SK-N-SH (cell line): ENCODE results near the gene TESMIN. TPM values are rescaled to one million over a fixed set of nuclear protein-coding genes. Genes with fewer than 3 reads are reported as not detected.

Experiments used
- CTCF ChIA-PET: fragments of 300-600, 350-600 bp; formaldehyde crosslinking; extraction: SDS; loops from one replicate; lab custom pipeline; 2021; lab: Yijun Ruan, JAX
- POLR2A ChIA-PET: fragments of 350-600 bp; sonication (Branson Sonifier 250); formaldehyde crosslinking; extraction: SDS; loops from one replicate; lab custom pipeline; 2020; ENCODE audit warnings: antibody characterized with exemption, inconsistent platforms; lab: Yijun Ruan, JAX
- DNase-seq: peaks from one replicate; pipeline ENCODE4 v3.0.0; 2012
- H2AFZ ChIP-seq: fragments of 200-600 bp; sonication (generic); 2 replicates; pipeline ENCODE4 v1.8.1; 2016; ENCODE audit warnings: antibody characterized with exemption, mild to moderate bottlenecking, low read depth
- H3F3A ChIP-seq: fragments of 200-600 bp; sonication (generic); replicated peaks from 2 replicates; pipeline ENCODE3; 2016; ENCODE audit warnings: antibody characterized with exemption, mild to moderate bottlenecking; ENCODE audit not compliant: insufficient read depth
- H3K27ac ChIP-seq, 2 experiments: fragments of 200-500 bp in 1 of 2; fragments of 200-600 bp in 1 of 2; sonication (Bioruptor generic) in 1 of 2; sonication (generic), shearing (Covaris generic) in 1 of 2; 2 replicates each; pipeline versions ENCODE4 v1.5.1 to v1.6.1; 2014 to 2016; ENCODE audit warnings: low read depth in 2 of 2, inconsistent platforms in 1 of 2, low read length in 1 of 2, mild to moderate bottlenecking in 1 of 2, mixed read lengths in 1 of 2
- H3K27me3 ChIP-seq: fragments of 200-600 bp; sonication (generic), shearing (Covaris generic); 2 replicates; pipeline ENCODE4 v1.6.1; 2016; ENCODE audit warnings: mixed run types; ENCODE audit not compliant: insufficient read depth
- H3K36me3 ChIP-seq, 2 experiments: fragments of 200-500 bp in 1 of 2; fragments of 200-600 bp in 1 of 2; sonication (Bioruptor generic) in 1 of 2; sonication (generic) in 1 of 2; replicated peaks in 1 of 2; 2 replicates each; pipeline versions ENCODE3 to v1.5.1; 2014 to 2016; ENCODE audit warnings: low read length in 1 of 2, mild to moderate bottlenecking in 1 of 2; ENCODE audit not compliant: insufficient read depth in 2 of 2, control insufficient read depth in 1 of 2
- H3K4me1 ChIP-seq, 2 experiments: fragments of 200-500 bp in 1 of 2; fragments of 200-600 bp in 1 of 2; sonication (Bioruptor generic) in 1 of 2; sonication (generic), shearing (Covaris generic) in 1 of 2; 2 replicates each; pipeline versions ENCODE4 v1.5.1 to v1.6.1; 2014 to 2016; ENCODE audit warnings: low read depth in 1 of 2, low read length in 1 of 2, mixed run types in 1 of 2; ENCODE audit not compliant: insufficient read depth in 2 of 2, control insufficient read depth in 1 of 2
- H3K4me2 ChIP-seq: fragments of 200-600 bp; sonication (generic), shearing (Covaris generic); 2 replicates; pipeline ENCODE4 v1.6.1; 2017; ENCODE audit warnings: mixed run types
- H3K4me3 ChIP-seq, 2 experiments: fragments of 200-500 bp in 1 of 2; fragments of 200-600 bp in 1 of 2; sonication (Bioruptor generic) in 1 of 2; sonication (generic), shearing (Covaris generic) in 1 of 2; 2 replicates each; pipeline versions ENCODE4 v1.5.1 to v1.8.1; 2014 to 2016; ENCODE audit warnings: low read depth in 2 of 2, inconsistent platforms in 1 of 2, low read length in 1 of 2, mild to moderate bottlenecking in 1 of 2, mixed read lengths in 1 of 2, moderate library complexity in 1 of 2
- H3K79me2 ChIP-seq: fragments of 200-600 bp; sonication (generic); 2 replicates; pipeline ENCODE4 v1.8.1; 2017; ENCODE audit warnings: mild to moderate bottlenecking; ENCODE audit not compliant: insufficient read depth
- H3K9ac ChIP-seq: fragments of 200-600 bp; sonication (generic); 2 replicates; pipeline ENCODE4 v1.6.1; 2017; ENCODE audit warnings: mixed run types
- H3K9me2 ChIP-seq: fragments of 200-600 bp; sonication (generic); 2 replicates; pipeline ENCODE4 v1.6.1; 2017; ENCODE audit warnings: mixed run types
- H3K9me3 ChIP-seq: fragments of 200-600 bp; sonication (generic); 2 replicates; pipeline ENCODE4 v1.6.1; 2017; ENCODE audit warnings: mixed run types, mild to moderate bottlenecking, moderate library complexity
- H4K20me1 ChIP-seq: fragments of 200-600 bp; sonication (generic); 2 replicates; pipeline ENCODE4 v1.6.1; 2017; ENCODE audit warnings: mild to moderate bottlenecking, mixed run types; ENCODE audit not compliant: insufficient read depth
- EP300 ChIP-seq, 2 experiments: IDR thresholded peaks; 2 replicates each; pipeline versions ENCODE4 v1.4.0 to v1.6.1; 2012; ENCODE audit warnings: borderline replicate concordance in 1 of 2, low read depth in 1 of 2, low read length in 1 of 2
- EZH2phosphoT487 ChIP-seq: fragments of 200-600 bp; sonication (generic); IDR thresholded peaks from 2 replicates; pipeline ENCODE4 v1.6.1; 2017; ENCODE audit warnings: low read depth, mixed run types, mild to moderate bottlenecking, antibody characterized with exemption, moderate library complexity, borderline replicate concordance
- FOSL2 ChIP-seq: IDR thresholded peaks from 2 replicates; pipeline ENCODE4 v1.4.0; 2012; ENCODE audit warnings: low read depth, mild to moderate bottlenecking, moderate library complexity, borderline replicate concordance
- GATA2 ChIP-seq: sonication (generic); formaldehyde crosslinking; IDR thresholded peaks from 2 replicates; pipeline ENCODE4 v1.5.0; 2020; ENCODE audit warnings: mild to moderate bottlenecking, missing genetic modification reagents
- JUND ChIP-seq: IDR thresholded peaks from 2 replicates; pipeline ENCODE4 v1.4.0; 2012
- NRF1 ChIP-seq: IDR thresholded peaks from 2 replicates; pipeline ENCODE4 v1.6.1; 2012; ENCODE audit warnings: low read depth, mild to moderate bottlenecking, low read length
- POLR2AphosphoS5 ChIP-seq: IDR thresholded peaks from 2 replicates; pipeline ENCODE4 v1.6.1; 2012; ENCODE audit warnings: low read depth, low read length
- RCOR1 ChIP-seq: fragments of 150-350 bp; IDR thresholded peaks from 2 replicates; pipeline ENCODE4 v1.6.1; 2017; ENCODE audit warnings: antibody characterized with exemption, low read length
- RFX5 ChIP-seq: IDR thresholded peaks from 2 replicates; pipeline ENCODE4 v1.6.1; 2012; ENCODE audit warnings: mild to moderate bottlenecking, improper control_type of control experiment, low read length
- RXRA ChIP-seq: IDR thresholded peaks from 2 replicates; pipeline ENCODE4 v1.4.0; 2012; ENCODE audit warnings: low read depth, mild to moderate bottlenecking, borderline replicate concordance
- SIN3A ChIP-seq: IDR thresholded peaks from 2 replicates; pipeline ENCODE4 v1.6.1; 2012; ENCODE audit warnings: low read depth, mild to moderate bottlenecking, low read length, moderate library complexity, borderline replicate concordance
- TEAD4 ChIP-seq: IDR thresholded peaks from 2 replicates; pipeline ENCODE4 v1.4.0; 2012; ENCODE audit warnings: mild to moderate bottlenecking, borderline replicate concordance; ENCODE audit not compliant: insufficient read depth
- WGBS: methylation state at CpG from one replicate; pipeline ENCODE4 v1.1.6; 2017; ENCODE audit warnings: low lambda C conversion rate; 5-methylcytosine and 5-hydroxymethylcytosine counted together
- polyA plus RNA-seq, 3 experiments: library from polyadenylated mRNA; depleted of rRNA; stranded (reverse); fragments of >200 nt; gene quantifications; 2 replicates each; pipeline ENCODE4 v1.2.3, GENCODE V29; 2012
- TF ChIP-seq, protein P1 (sequence below): fragments of 150-350 bp; IDR thresholded peaks from 2 replicates; pipeline ENCODE4 v1.6.1; 2017; ENCODE audit warnings: antibody characterized with exemption, low read length, low read depth, borderline replicate concordance
- TF ChIP-seq, protein P2 (sequence below): IDR thresholded peaks from 2 replicates; pipeline ENCODE4 v1.6.1; 2012; ENCODE audit warnings: mild to moderate bottlenecking, low read depth, low read length, moderate library complexity
- TF ChIP-seq, protein P3 (sequence below): IDR thresholded peaks from 2 replicates; pipeline ENCODE4 v1.4.0; 2012; ENCODE audit warnings: low read depth, borderline replicate concordance
- TF ChIP-seq, protein P4 (sequence below): fragments of 200-600 bp; sonication (generic); IDR thresholded peaks from 2 replicates; pipeline ENCODE4 v1.6.1; 2017; ENCODE audit warnings: antibody characterized with exemption, mild to moderate bottlenecking, moderate library complexity
- TF ChIP-seq, protein P5 (sequence below): IDR thresholded peaks from 2 replicates; pipeline ENCODE4 v1.4.0; 2012; ENCODE audit warnings: low read depth
- TF ChIP-seq, protein P6 (sequence below): fragments of 150-350 bp; IDR thresholded peaks from 2 replicates; pipeline ENCODE4 v1.6.1; 2016; ENCODE audit warnings: mild to moderate bottlenecking, low read depth, low read length

TESMIN gene
- polyA plus RNA-seq, 1 of the 3 experiments (the other 2 are of a cell fraction), result 3.5 TPM

DNA sequence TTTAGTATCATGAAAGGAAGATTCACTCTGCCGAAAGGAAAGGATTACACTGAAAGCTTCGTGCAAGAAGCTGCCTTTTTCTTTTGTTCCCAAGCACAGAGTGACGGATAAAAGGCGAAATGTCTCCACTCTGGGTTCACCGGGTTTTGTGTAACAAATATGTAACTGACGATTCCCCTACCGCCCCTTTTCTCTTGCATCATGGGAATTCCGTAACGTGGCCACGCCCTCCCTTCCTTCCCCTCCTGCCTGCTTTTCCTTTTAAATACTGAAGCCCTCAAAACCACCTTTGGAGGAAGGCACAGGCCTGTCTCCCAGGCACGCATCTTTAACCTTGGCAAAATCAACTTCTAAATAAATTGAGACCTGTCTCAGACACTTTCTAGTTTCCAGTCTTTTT, 16.4 kb upstream of the TESMIN start (continued):
- TF ChIP-seq, protein P1, sequence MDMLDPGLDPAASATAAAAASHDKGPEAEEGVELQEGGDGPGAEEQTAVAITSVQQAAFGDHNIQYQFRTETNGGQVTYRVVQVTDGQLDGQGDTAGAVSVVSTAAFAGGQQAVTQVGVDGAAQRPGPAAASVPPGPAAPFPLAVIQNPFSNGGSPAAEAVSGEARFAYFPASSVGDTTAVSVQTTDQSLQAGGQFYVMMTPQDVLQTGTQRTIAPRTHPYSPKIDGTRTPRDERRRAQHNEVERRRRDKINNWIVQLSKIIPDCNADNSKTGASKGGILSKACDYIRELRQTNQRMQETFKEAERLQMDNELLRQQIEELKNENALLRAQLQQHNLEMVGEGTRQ, result no peak
- TF ChIP-seq, protein P2, sequence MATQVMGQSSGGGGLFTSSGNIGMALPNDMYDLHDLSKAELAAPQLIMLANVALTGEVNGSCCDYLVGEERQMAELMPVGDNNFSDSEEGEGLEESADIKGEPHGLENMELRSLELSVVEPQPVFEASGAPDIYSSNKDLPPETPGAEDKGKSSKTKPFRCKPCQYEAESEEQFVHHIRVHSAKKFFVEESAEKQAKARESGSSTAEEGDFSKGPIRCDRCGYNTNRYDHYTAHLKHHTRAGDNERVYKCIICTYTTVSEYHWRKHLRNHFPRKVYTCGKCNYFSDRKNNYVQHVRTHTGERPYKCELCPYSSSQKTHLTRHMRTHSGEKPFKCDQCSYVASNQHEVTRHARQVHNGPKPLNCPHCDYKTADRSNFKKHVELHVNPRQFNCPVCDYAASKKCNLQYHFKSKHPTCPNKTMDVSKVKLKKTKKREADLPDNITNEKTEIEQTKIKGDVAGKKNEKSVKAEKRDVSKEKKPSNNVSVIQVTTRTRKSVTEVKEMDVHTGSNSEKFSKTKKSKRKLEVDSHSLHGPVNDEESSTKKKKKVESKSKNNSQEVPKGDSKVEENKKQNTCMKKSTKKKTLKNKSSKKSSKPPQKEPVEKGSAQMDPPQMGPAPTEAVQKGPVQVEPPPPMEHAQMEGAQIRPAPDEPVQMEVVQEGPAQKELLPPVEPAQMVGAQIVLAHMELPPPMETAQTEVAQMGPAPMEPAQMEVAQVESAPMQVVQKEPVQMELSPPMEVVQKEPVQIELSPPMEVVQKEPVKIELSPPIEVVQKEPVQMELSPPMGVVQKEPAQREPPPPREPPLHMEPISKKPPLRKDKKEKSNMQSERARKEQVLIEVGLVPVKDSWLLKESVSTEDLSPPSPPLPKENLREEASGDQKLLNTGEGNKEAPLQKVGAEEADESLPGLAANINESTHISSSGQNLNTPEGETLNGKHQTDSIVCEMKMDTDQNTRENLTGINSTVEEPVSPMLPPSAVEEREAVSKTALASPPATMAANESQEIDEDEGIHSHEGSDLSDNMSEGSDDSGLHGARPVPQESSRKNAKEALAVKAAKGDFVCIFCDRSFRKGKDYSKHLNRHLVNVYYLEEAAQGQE, result no peak

DNA sequence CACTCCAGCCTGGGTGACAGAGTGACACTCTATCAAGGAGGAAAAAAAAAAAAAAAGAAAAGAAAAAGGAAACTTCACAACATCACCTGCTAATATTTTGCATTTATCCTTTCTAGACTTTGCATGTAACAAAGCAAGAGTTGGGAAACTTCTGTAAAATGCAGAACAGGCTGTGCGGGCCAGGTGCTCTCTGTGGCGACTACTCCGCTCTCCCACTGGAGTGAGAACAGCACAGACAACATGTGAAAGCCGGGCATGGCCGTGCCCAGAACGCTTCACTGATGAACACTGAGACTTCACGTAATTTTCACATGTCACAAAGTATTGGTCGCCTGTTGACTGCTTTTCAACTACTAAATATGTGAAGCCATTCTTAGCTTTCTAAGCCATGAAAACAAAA, 15.5 kb upstream of the TESMIN start:
- TF ChIP-seq EZH2phosphoT487, result no peak
- TF ChIP-seq, protein P1, result no peak
- no peak for TF ChIP-seq NRF1
- TF ChIP-seq JUND, result no peak
- TF ChIP-seq SIN3A, result no peak
- TF ChIP-seq POLR2AphosphoS5, result no peak
- no peak for TF ChIP-seq RXRA
- TF ChIP-seq, protein P3, sequence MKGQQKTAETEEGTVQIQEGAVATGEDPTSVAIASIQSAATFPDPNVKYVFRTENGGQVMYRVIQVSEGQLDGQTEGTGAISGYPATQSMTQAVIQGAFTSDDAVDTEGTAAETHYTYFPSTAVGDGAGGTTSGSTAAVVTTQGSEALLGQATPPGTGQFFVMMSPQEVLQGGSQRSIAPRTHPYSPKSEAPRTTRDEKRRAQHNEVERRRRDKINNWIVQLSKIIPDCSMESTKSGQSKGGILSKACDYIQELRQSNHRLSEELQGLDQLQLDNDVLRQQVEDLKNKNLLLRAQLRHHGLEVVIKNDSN, result no peak
- TF ChIP-seq, protein P4, sequence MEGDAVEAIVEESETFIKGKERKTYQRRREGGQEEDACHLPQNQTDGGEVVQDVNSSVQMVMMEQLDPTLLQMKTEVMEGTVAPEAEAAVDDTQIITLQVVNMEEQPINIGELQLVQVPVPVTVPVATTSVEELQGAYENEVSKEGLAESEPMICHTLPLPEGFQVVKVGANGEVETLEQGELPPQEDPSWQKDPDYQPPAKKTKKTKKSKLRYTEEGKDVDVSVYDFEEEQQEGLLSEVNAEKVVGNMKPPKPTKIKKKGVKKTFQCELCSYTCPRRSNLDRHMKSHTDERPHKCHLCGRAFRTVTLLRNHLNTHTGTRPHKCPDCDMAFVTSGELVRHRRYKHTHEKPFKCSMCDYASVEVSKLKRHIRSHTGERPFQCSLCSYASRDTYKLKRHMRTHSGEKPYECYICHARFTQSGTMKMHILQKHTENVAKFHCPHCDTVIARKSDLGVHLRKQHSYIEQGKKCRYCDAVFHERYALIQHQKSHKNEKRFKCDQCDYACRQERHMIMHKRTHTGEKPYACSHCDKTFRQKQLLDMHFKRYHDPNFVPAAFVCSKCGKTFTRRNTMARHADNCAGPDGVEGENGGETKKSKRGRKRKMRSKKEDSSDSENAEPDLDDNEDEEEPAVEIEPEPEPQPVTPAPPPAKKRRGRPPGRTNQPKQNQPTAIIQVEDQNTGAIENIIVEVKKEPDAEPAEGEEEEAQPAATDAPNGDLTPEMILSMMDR, result no peak
- no peak for TF ChIP-seq RFX5
- TF ChIP-seq EP300 (IDR thresholded peaks at IDR 0.05; ENCODE audit: borderline replicate concordance in 1 of 2, low read depth in 1 of 2, low read length in 1 of 2), result no peak
- TF ChIP-seq, protein P5, sequence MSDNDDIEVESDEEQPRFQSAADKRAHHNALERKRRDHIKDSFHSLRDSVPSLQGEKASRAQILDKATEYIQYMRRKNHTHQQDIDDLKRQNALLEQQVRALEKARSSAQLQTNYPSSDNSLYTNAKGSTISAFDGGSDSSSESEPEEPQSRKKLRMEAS, result no peak
- TF ChIP-seq TEAD4, result no peak
- TF ChIP-seq GATA2 (CRISPR knock-in tag), result no peak
- TF ChIP-seq FOSL2, result no peak
- TF ChIP-seq, protein P6, sequence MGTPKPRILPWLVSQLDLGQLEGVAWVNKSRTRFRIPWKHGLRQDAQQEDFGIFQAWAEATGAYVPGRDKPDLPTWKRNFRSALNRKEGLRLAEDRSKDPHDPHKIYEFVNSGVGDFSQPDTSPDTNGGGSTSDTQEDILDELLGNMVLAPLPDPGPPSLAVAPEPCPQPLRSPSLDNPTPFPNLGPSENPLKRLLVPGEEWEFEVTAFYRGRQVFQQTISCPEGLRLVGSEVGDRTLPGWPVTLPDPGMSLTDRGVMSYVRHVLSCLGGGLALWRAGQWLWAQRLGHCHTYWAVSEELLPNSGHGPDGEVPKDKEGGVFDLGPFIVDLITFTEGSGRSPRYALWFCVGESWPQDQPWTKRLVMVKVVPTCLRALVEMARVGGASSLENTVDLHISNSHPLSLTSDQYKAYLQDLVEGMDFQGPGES, result no peak
- TF ChIP-seq RCOR1, result no peak
- POLR2A ChIA-PET, result no interaction called here
- CTCF ChIA-PET, result no interaction called here

More for the DNA sequence above, 15.5 kb upstream of the TESMIN start:
- 95% methylated on average over 8 of the region's 8 CpGs for WGBS
- no peak overlapping the region for H2AFZ ChIP-seq
- no peak overlapping the region for H3K4me3 ChIP-seq
- H3K27ac ChIP-seq, result no peak overlapping the region
- peaks cover 19 to 42% of the 10 kb centered on the region in 2 experiments for H3K36me3 ChIP-seq
- no peaks in the 10 kb centered on the region for H3K27me3 ChIP-seq
- no peaks in the 10 kb centered on the region for H4K20me1 ChIP-seq
- no peaks in the 10 kb centered on the region for H3K9me2 ChIP-seq
- H3K4me1 ChIP-seq, result peaks cover 0 to 20% of the 10 kb centered on the region in 2 experiments; a peak in 1 of 4 replicates
- no peak overlapping the region for H3K9ac ChIP-seq
- no peak overlapping the region for H3K4me2 ChIP-seq
- H3K79me2 ChIP-seq, result no peaks in the 10 kb centered on the region
- H3K9me3 ChIP-seq, result no peaks in the 10 kb centered on the region
- DNase-seq, result no peak
- H3F3A ChIP-seq, result no peaks in the 10 kb centered on the region
